ENCODE measurements around the gene NKD1.

The NKD1 gene

GRCh38 chr16:50629334-50629733 is 81.1 kb downstream of the NKD1 start:
- DNase-seq (ENCODE audit: low spot score), result no peak

- DNase-seq (ENCODE audit: low spot score), result no peak
These were observed 82.3 kb downstream of the NKD1 start for GRCh38 chr16:50630394-50631020.

- DNase-seq (ENCODE audit: low spot score), result no peak
These were observed 83.2 kb downstream of the NKD1 start for GRCh38 chr16:50631249-50631984.

GRCh38 chr16:50631985-50632576 is 83.9 kb downstream of the NKD1 start:
- no peak for DNase-seq (ENCODE audit: low spot score)

- no peak for DNase-seq (ENCODE audit: low spot score)
These were observed 85.0 kb downstream of the NKD1 start for GRCh38 chr16:50632927-50633800.

GRCh38 chr16:50634090-50634489 is 85.9 kb downstream of the NKD1 start:
- no peak for DNase-seq (ENCODE audit: low spot score)

GRCh38 chr16:50634947-50635346 is 86.8 kb downstream of the NKD1 start:
- no peak for DNase-seq (ENCODE audit: low spot score)

- DNase-seq (ENCODE audit: low spot score), result no peak
These were observed 87.6 kb downstream of the NKD1 start for GRCh38 chr16:50635505-50636392.

- DNase-seq (ENCODE audit: low spot score), result no peak
These were observed 88.7 kb downstream of the NKD1 start for GRCh38 chr16:50636753-50637374.

GRCh38 chr16:50637716-50638602 is 89.8 kb downstream of the NKD1 start:
- no peak for DNase-seq (ENCODE audit: low spot score)

GRCh38 chr16:50638816-50639670 is 90.8 kb downstream of the NKD1 start:
- DNase-seq (ENCODE audit: low spot score), result no peak

- no peak for DNase-seq (ENCODE audit: low spot score)
These were observed 92.2 kb downstream of the NKD1 start for GRCh38 chr16:50640391-50640790.

- no peak for DNase-seq (ENCODE audit: low spot score)
These were observed 93.0 kb downstream of the NKD1 start for GRCh38 chr16:50640919-50641817.

GRCh38 chr16:50641818-50642187 is 93.6 kb downstream of the NKD1 start:
- no peak for DNase-seq (ENCODE audit: low spot score)

GRCh38 chr16:50642349-50642748 is 94.2 kb downstream of the NKD1 start:
- DNase-seq (ENCODE audit: low spot score), result no peak

GRCh38 chr16:50643192-50643591 is 95.0 kb downstream of the NKD1 start:
- no peak for DNase-seq (ENCODE audit: low spot score)

- DNase-seq (ENCODE audit: low spot score), result no peak
These were observed 96.0 kb downstream of the NKD1 start for GRCh38 chr16:50644245-50644644.

- DNase-seq (ENCODE audit: low spot score), result no peak
These were observed 96.5 kb downstream of the NKD1 start for GRCh38 chr16:50644729-50645128.
